Subcutaneous adipose tissue (tissue), 4 donors: ENCODE data around the gene AP3B1. TPM values are rescaled to one million over a fixed set of nuclear protein-coding genes. Genes with fewer than 3 reads are reported as not detected.

Experiments used
- total RNA-seq, 4 donors: library from RNA; depleted of rRNA; stranded (reverse); fragments of >200 nt; gene quantifications; one replicate each; pipeline ENCODE4 v1.1.0, GENCODE V29; 2016
- TF ChIP-seq, protein P1 (sequence below): fragments of 450-650 bp; IDR thresholded peaks from one replicate; pipeline ENCODE4 v1.5.1; 2016; ENCODE audit warnings: low read depth, mild to moderate bottlenecking, control low read depth, antibody characterized with exemption, moderate library complexity

AP3B1 gene
- total RNA-seq, 4 donors from 2014 or later, result 44.6 to 71.4 (median 47.8) TPM

DNA sequence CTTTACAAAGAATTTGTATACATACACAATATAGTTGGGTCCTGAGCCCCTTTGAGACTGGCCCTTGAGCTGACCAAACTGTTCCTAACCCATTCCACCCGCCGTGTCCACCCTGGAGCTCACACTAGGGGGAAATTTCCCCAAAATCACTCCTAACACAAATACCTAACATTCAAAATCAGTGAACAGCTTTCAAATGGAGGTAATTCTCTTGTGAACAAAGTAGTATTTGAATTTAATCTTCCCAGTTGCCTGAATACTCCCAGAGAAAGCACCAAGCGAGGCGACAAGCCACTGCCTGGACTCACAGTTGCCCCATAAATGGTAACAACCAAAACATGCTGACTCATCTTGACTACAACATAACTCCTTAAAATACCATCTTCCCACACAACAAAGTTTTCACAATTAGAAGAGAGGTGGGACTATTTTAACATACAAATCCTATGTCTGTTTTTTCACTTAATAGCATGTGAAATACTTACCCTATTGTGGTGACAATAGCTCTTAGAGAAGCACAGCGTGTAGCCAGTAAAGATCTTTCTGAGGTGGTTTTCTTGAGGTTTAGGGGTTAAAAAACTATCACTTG, 34.2 kb upstream of the AP3B1 start:
- TF ChIP-seq, protein P1, sequence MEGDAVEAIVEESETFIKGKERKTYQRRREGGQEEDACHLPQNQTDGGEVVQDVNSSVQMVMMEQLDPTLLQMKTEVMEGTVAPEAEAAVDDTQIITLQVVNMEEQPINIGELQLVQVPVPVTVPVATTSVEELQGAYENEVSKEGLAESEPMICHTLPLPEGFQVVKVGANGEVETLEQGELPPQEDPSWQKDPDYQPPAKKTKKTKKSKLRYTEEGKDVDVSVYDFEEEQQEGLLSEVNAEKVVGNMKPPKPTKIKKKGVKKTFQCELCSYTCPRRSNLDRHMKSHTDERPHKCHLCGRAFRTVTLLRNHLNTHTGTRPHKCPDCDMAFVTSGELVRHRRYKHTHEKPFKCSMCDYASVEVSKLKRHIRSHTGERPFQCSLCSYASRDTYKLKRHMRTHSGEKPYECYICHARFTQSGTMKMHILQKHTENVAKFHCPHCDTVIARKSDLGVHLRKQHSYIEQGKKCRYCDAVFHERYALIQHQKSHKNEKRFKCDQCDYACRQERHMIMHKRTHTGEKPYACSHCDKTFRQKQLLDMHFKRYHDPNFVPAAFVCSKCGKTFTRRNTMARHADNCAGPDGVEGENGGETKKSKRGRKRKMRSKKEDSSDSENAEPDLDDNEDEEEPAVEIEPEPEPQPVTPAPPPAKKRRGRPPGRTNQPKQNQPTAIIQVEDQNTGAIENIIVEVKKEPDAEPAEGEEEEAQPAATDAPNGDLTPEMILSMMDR, result no peak

DNA sequence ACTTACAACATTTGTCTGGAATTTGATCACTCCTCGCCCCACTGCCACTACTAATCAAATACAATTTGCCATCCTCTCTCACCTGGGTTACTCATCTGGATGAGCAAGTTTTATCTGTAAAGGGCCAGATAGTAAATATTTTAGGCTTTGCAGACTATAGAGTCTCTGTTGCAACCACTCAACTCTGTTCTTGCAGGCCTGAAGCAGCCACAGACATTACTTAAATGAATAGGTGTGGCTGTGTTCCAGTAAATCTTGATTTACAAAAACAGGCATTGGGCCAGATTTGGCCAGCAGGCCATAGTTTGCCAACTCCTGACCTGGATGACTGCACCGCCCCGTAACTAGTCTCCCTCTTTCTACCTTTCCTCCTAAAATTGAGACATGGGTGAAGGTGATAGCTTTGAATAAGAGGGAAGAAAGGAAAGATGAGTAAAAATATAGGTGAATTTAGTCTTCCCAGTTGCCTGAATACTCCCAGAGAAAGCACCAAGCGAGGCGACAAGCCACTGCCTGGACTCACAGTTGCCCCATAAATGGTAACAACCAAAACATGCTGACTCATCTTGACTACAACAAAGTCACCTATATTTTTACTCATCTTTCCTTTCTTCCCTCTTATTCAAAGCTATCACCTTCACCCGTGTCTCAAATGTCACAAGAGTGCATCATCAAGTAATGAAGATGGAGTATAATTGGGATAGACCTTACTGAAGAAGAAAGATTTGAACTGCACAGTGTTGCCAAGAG, 33.4 kb upstream of the AP3B1 start:
- TF ChIP-seq, protein P1, result no peak

DNA sequence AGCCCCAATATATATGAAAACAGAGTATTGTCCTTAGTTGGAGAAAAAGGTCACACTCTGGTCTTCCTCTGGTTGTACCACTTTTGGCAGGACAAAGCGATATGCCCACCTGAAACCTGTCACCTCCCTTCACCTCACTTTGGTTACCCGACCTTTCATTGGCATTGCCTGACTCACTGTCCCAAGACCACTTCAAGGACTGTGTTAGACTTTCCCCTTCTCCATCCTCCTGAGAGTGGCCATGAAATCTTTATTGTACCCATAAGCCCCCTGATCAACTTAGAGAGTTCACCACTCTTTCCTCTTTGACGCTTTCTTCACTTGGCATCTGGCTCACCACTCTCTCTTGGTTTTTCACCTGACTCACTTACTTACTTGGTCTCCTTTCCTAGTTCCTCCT, 32.4 kb upstream of the AP3B1 start:
- TF ChIP-seq, protein P1, result no peak

DNA sequence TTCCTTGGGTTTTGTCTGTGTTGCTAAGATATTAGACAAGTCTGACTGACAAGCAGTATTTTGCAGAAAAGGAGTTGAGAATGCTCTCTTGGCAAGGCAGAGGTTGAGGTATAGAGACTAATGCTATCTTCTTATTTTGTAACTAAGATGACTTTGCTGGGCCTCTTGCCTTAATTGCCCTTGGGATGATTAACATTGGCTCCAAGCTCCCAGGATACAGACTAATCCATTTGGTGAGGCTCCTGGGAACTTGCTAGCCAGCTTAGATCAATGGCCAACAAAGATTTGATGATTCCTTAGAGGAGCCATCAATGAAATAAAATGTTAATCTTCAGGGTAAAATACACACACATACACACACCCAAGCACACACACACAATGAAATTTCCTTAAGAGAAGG, 28.7 kb upstream of the AP3B1 start:
- TF ChIP-seq, protein P1, result no peak

DNA sequence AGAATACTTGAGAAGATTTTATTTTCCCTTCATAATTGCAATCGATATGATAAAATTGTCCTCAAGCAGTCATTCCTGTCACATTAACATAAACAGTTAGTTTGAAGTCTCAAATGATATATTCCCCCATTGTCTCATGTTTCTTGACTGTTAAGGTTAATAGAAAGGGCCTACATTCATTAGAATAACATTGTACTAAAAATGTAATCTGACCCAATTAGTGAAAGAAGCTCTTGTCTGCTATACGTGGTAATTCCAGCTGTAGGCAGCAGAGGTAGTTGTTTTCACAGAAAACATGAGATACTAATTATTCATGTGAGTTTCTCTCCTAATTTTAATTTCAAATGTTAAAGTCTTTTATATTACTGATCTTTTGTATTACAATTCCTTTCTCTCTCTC, 25.9 kb upstream of the AP3B1 start:
- TF ChIP-seq, protein P1, result no peak

DNA sequence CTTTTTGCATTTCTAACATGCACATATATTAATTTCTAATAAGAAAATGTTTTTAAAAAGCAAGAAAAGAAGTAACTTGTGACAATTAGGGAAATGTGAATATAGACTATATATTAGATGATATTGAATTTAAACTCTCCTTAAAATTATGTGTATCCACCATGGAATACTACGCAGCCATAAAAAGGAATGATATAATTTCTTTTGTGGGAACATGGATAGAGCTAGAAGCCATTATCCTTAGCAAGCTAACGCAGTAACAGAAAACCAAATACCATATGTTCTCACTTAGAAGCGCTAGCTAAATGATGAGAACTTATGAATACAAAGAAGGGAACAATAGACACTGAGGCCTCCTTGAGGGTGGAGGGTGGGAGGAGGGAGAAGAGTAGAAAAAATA, 23.8 kb upstream of the AP3B1 start:
- TF ChIP-seq, protein P1, result no peak

DNA sequence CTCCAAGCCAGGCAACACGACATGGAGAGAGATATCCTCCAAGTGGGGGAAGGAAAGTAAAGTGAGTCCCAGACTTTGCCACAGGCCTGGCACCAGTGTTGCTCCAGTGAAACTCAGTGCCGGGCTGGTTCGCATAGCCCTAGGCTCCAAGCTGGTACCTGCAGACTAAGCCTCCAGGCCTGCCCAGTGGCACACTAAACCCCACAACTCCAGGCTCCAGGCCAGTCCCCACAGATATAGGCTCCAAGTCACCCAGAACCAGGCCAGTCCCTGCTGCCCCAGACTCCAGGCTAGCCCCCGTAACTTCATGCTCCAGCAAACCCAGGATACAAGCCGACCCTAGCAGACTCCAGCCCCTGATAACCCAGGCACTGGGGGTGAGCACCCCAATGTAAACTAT, 23.0 kb upstream of the AP3B1 start:
- TF ChIP-seq, protein P1, result no peak
